Fibroblast of skin of right quadriceps (primary cell): ENCODE measurements around the gene LHPP.
"Not testable (repeated sequence)": the region's sequence is repeated elsewhere in the genome, so short reads cannot be mapped to it uniquely, and the experiment has no call there.

Experiments
- DNase-seq: peaks from one replicate; pipeline ENCODE4 v3.0.0-alpha.2; 2013

Gene LHPP

GRCh38 chr10:124461642-124462347 lies at the start of gene LHPP:
Gene LHPP (plus strand): TSS chr10:124461823. CDS start chr10:124461863, 40 bp downstream.
- peak; percentile 75 for DNase-seq

GRCh38 chr10:124414076-124414475 lies 47.5 kb upstream of the LHPP start:
- no peak for DNase-seq

- DNase-seq, result no peak
These were observed 46.4 kb upstream of the LHPP start for GRCh38 chr10:124415210-124415609.

- no peak for DNase-seq
These were observed 44.9 kb upstream of the LHPP start for GRCh38 chr10:124416733-124417132.

- peak; percentile 42 for DNase-seq
These were observed 43.5 kb upstream of the LHPP start for GRCh38 chr10:124417895-124418725.

- peak; percentile 95 for DNase-seq
These were observed 42.7 kb upstream of the LHPP start, which contains the start of gene OAT for GRCh38 chr10:124418726-124419501. Gene OAT (minus strand): TSS chr10:124418923. CDS start chr10:124412171, 6,752 bp downstream.

GRCh38 chr10:124419635-124420034 lies 42.0 kb upstream of the LHPP start:
- no peak for DNase-seq

GRCh38 chr10:124420254-124420653 lies 41.4 kb upstream of the LHPP start:
- DNase-seq, result no peak

- DNase-seq, result no peak
These were observed 38.9 kb upstream of the LHPP start for GRCh38 chr10:124422742-124423141.

- DNase-seq, result no peak
These were observed 37.8 kb upstream of the LHPP start for GRCh38 chr10:124423813-124424212.

GRCh38 chr10:124425227-124425962 lies 36.2 kb upstream of the LHPP start:
- no peak for DNase-seq

- no peak for DNase-seq
These were observed 33.3 kb upstream of the LHPP start for GRCh38 chr10:124428207-124428777.

- no peak for DNase-seq
These were observed 32.0 kb upstream of the LHPP start for GRCh38 chr10:124429576-124429975.

- no peak for DNase-seq
These were observed 31.5 kb upstream of the LHPP start for GRCh38 chr10:124430077-124430476.

- DNase-seq, result no peak
These were observed 28.2 kb upstream of the LHPP start for GRCh38 chr10:124433461-124433860.

GRCh38 chr10:124435683-124436082 lies 25.9 kb upstream of the LHPP start:
- not testable (repeated sequence) for DNase-seq

GRCh38 chr10:124436191-124436638 lies 25.4 kb upstream of the LHPP start:
- DNase-seq, result no peak

- not testable (repeated sequence) for DNase-seq
These were observed 19.9 kb upstream of the LHPP start for GRCh38 chr10:124441694-124442093.

GRCh38 chr10:124446830-124447750 lies 14.5 kb upstream of the LHPP start:
- no peak for DNase-seq

GRCh38 chr10:124447751-124448466 lies 13.7 kb upstream of the LHPP start:
- DNase-seq, result no peak
